Measurements from ENCODE around the gene RPL28.
"Not testable (repeated sequence)": the region's sequence is repeated elsewhere in the genome, so short reads cannot be mapped to it uniquely, and the experiment has no call there.

RPL28 gene

DNA sequence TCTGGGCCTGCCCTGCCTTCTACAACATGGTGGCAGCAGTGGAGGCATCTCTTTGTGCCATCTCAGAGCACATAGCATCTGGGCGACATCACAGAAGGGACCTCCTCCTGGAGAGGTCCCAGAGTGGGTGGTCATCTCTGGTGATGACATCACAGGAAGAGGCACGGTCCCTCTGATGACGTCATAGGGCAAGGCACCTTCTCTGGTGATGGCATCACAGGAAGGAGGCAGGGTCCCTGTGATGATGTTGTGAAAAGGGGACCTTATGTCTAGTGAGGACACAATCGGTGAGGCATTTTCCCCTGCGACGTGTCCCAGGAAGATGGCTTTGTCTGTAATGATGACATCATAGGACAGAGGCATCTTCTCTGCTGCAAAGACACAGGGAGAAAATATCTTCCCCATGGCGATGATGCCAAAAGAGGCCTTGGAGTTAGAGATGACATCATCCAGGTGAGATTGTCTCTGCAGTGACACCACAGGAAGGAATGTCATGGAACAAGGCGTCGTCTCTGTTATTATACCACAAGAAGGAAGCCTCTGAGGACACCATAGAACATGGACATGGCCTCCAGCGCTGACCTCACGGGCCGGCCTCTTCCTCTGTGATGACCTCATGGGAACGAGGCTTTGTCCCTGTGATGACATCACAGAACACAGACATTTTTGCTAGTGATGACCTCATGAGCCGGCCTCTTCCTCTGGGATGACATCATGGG lies 46.7 kb downstream of the RPL28 start:
- DNase-seq: no peak

- no peak for DNase-seq
Measured at GRCh38 chr19:55433292-55433691, 47.6 kb downstream of the RPL28 start.

DNA sequence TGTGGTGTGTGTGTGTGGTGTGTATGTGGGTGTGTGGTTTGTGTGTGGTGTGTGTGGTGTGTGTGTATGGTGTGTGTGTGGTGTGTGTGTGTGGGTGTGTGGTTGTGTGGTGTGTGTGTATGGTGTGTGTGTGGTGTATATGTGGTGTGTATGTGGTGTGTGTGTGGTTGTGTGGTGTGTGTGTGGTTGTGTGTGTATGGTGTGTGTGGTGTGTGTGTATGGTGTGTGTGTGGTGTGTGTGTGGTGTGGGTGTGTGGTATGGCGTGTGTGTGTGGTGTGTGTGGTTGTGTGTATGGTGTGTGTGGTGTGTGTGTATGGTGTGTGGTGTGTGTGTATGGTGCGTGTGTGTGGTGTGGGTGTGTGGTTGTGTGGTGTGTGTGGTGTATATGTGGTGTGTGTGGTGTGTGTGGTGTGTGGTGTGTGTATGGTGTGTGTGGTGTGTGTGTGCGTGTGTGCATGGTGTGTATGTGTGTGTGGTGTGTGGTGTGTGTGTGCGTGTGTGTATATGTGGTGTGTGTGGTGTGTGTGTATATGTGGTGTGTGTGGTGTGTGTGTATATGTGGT lies 48.7 kb downstream of the RPL28 start:
- no peak for DNase-seq

GRCh38 chr19:55435020-55435419 lies 49.3 kb downstream of the RPL28 start:
- no peak for DNase-seq

GRCh38 chr19:55436847-55437246 lies 51.1 kb downstream of the RPL28 start:
- no peak for DNase-seq

- no peak for DNase-seq
Measured at GRCh38 chr19:55437410-55437809, 51.7 kb downstream of the RPL28 start.

DNA sequence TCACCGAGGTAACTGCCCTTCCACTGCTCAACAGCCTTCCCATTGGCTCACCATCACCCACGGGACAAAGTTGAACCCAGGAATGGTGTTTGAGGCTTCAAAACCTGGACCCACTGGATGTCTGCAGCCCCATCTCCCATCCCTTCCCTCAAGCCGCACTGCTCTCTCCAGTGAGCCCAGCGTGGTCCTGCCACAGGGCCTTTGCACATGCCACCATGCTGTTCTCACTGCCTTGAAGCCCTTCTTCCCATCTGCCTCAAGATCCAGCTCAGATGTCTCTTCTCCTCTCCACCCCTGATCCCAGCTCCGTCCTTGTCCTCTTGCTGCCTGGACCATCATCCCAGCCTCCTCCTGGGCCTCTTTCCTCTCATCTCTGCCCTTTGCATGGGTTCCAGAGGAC lies 53.3 kb downstream of the RPL28 start:
- no peak for DNase-seq

- DNase-seq: peak; percentile 79
Measured at GRCh38 chr19:55440411-55441105, 54.8 kb downstream of the RPL28 start.

DNA sequence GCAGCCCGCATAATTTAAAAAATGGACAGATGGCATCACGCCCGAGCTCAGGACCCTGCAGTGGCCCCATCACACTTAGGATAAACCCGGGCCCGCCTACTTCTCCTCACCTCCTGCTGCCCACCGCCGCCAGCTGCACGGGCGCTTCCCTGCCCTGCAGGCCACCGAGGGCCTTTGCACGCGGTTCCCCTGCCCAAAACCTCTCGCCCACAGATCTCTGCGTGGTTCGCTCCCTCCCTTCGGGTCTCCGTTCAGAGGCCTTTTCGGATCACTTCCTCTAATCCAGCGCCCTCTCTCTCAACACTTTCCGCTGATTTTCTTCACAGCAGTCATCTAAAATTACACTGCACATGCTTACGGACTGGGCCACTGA lies 55.6 kb downstream of the RPL28 start:
- peak; percentile 84 for DNase-seq

DNA sequence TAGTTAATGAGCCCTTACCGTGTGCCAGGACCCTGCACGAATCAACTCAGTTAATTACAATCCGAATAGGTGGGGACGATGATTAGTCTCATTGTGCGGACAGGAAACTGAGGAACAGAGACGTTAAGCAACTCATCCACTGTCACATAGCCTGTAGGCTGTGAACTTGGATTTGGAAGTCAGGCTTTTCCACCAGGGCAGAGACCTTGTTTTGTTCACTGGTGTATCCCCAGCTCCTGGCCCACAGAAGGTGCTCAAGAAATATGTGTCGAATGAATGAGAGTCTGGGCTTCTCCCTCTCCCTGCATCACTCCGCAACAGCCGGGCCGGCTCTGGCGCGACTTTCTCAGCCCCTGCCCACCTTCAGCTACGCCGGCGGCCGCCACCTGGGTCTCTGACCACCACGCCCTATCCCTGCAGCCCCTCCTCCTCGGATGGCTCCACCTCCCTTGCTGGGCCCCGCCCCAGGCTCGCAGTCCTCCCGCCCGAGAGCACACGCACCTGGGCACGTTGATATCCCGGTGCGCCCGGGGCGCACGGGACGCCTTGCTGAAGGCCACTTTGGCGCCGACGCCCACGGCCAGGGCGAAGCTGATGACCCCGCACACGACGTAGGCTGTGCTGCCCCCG lies 56.1 kb downstream of the RPL28 start:
- DNase-seq: peak; percentile 94

DNA sequence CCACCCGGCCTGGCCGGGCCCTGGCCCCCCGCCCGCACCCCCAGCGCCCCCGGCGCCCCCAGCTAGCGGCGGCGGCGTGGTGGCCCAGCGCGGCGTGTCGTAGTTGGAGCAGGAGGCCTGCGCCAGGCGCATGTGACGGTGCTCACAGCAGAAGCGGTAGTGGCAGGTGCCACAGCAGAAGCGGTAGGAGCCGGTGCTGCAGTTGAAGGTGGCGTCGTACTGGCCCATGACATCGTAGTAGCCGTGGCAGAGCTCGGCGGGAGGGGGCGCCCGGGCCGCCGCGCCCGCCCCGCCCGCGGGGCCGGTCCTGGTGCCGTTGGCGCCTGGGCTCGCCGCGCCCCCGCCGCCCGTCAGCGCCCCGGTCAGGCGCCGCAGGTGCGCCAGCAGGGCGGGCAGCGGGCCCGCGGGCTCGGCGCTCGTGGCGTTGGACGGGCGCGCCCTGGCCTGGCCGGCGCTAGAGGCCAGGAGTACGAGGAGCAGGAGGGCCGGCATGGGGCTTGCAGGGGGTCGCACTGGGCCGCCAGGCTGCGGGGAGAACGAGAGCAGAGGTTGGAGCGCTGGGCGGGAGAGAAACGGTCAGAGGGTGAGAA lies 56.7 kb downstream of the RPL28 start:
- DNase-seq: peak; percentile 76

DNA sequence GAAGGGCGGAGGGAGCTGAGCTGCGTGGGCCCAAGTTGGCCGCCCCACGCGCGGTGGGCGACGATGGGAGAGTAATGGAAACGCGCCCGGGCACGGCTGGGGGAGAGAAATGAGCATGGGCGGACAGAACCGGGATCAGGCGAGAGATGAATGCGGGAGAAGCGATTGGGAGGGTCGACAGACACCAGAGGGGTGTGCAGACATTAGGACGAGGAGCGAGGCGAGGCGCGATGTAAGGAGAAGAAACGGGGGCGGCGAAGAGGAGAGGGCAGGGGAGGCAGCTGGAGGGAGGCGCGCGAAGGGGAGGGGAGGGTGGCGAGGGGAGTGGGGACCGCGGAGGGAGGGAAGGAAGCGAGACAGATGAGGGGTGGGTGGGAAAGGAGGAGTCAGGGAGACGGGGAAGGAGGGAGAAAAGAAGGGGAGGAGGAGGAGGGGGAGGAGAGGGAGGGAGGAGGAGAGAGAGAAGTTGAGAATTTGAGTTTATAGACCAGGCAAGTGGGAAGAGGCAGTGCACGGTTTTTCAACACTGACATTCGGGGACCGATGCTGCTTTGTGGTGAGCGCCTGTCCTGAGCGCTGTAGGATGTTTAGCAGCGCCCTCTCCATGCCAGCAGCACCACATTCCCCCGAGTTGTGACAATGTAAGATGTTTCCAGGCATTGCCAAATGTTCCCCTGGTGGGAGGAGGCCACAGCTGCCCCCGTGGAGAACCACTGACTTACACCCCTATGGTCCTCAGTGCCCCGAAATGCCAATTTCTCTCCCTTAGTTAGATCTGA lies 57.5 kb downstream of the RPL28 start, which contains the start of gene SHISA7:
Gene SHISA7 (minus strand): TSS at position 256 of the 779 bp plus-strand sequence. CDS start 437 bp downstream, outside the sequence.
- DNase-seq: peak; percentile 85

GRCh38 chr19:55443824-55444480 lies 58.2 kb downstream of the RPL28 start:
- no peak for DNase-seq

DNA sequence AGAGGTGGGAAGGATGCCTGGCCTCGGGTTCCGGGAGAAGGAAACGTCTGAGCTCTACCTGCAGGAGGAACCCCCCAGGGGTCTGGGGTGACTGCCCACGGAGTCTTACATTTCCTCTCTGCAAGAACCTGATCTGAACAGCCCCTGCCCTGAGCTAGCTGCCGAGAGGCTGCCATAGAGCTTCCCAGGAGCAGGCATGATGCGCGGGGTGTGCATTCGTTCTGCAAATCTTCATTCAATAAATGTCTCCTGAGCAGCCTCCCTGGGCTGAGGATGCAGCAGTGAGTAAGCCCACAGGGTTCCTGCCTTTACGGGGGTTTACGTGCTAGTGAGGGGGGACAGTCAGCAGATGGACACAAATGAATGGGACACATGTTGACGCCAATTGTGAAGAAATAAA lies 58.9 kb downstream of the RPL28 start:
- no peak for DNase-seq

GRCh38 chr19:55446060-55446459 lies 60.3 kb downstream of the RPL28 start:
- DNase-seq: peak; percentile 63

DNA sequence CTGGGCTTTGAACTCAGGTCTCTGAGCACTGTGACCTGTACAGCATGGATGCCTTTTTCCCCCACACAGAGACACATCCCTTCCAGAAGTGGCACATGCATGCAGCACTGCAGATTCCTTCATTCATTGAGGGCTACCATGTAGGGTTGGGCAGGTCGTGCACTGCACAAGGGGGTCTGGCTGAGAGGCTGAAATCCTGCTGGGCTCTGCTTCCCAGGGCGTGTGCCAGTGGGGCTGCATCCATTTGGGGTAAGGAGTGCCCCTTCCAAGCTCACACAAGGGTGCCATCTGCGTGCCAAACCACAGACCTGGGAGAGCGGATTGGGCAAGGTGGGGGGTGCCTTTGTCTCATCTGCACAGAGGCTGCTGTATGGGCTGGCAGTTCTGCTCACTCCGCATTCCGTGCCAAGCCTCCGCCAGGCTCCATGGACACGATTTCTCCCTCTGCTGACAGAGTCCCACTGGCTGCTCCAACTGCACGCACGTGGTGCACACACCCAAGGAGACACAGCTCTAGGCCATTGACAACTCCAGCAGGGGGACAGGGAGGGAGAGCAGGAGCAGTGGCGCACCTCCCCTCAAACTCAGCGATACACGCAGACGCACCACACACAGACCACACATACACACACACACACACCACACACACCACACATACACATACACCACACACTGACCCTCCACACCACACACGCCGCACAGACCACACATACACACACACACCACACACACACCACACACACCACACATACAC lies 61.9 kb downstream of the RPL28 start:
- peak; percentile 92 for DNase-seq

- not testable (repeated sequence) for DNase-seq
Measured at GRCh38 chr19:55448175-55448490, 62.4 kb downstream of the RPL28 start.

DNA sequence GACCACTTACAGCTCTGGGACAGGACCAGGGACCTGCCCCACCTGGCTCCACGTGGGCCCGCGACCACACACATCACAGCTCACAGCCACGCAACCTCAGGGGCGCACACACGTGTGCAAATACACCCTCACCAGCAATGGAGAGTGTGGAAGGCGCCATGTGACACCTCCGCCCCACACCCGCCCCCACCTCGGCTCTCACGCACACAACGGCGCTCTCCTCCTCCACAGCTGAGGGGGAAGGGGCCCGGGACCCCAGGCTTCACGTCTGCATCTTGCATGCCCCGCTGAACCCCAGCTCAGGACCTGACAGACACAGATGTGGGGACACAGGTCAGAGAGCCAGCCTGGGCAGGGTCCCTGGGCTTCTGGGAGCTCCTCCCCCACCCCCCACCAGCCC lies 63.7 kb downstream of the RPL28 start:
- no peak for DNase-seq

DNA sequence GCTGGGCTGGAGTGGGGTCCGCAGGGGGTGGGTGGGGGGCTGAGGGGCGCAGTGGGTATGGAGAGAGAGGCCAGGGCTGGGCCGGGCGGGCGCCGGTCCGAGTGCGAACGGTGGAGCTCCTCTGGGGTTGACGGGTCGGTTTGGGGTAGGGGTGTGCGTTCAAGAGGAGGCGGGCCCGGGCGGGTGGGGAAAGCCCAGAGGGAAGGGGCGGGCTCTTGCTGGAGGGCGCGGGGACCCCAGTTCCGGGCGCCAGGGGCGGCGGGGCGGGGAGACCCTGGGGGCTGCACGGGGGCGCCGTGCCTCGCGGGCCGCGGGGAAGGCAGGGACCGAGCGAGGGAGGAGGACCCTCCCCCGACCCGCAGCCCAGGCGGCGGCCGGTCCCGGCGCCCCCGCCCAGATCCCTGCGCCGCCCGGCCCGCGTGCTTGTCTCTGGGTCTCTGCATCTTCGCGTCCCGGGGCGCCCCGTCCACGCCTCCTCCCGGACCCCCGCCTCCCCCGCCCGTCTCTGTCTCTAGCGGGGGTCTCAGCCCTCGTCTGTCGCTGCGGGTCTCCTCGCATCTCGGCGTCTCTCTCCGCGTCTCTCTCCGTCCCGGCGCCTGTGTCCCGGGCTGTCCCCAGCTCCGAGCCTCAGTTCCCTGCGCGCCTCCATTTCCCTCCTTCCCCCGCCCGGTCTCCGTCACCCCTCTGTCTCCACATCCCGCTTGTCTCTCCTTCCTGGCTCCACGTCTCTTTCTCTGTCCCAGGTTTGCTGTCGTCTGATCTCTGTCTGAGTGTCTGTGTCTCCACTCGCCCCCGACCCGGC lies 65.6 kb downstream of the RPL28 start:
- DNase-seq: peak; percentile 70

DNA sequence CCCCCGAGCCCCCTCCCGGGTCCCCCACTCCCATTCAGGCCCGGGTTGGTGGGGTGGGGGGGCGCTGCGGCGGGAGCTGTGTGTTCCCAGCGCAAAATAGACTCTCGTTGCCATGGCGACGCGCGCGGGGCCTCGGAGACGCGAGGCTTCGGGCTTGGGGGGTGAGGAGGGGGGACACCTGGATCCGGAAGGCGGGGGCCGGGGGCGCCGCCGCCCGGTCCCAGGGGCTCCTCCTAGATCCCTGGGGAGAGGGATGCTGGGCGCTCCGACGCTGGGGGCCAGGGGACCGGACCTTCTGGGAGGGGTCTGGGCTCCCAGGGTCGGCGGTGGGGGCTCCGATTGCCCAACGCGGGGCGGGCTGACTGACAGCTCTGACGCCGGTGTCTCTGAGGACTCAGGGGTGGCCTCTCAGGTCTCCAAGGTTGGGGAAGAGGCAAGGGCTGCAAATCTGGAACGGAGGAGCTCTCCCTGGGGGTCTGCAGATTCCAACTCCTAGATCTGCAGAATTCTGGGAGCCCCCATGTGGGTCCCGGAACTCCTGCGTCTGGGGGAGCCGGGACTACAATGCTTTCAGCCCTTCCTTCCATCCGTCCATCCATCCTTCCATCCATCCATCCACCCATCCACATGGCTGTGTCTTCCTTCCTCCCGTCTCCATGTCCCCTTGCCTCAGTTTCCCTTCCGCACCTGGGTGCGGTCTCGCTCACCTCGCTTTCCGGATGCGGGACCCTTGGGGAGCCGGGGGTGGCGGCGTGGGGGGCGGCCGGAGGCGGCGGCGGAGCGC lies 66.4 kb downstream of the RPL28 start:
- DNase-seq: peak; percentile 78
